Mesendoderm (in vitro differentiated cells): ENCODE measurements around the gene SRRD.

ENCODE experiments used
- DNase-seq: peaks from one replicate; pipeline ENCODE4 v3.0.0; 2013
- H2AK5ac ChIP-seq: 2 replicates; pipeline ENCODE4 v1.6.1; 2013; ENCODE audit warnings: low read length, inconsistent platforms
- H2BK120ac ChIP-seq: 2 replicates; pipeline ENCODE4 v1.6.1; 2013; ENCODE audit warnings: low read depth, mild to moderate bottlenecking, low read length, moderate library complexity, mixed read lengths
- H2BK15ac ChIP-seq: replicated peaks from 2 replicates; pipeline ENCODE4 v1.6.1; 2013; ENCODE audit warnings: low read depth, mild to moderate bottlenecking, moderate library complexity
- H2BK5ac ChIP-seq: 2 replicates; pipeline ENCODE4 v1.6.1; 2013; ENCODE audit warnings: low read length, inconsistent platforms
- H3K18ac ChIP-seq: 2 replicates; pipeline ENCODE4 v1.6.1; 2013; ENCODE audit warnings: mild to moderate bottlenecking, low read length, mixed read lengths
- H3K23ac ChIP-seq: one replicate; pipeline ENCODE4 v1.6.1; 2013; ENCODE audit warnings: low read length
- H3K27ac ChIP-seq: 2 replicates; pipeline ENCODE4 v1.5.1; 2013; ENCODE audit warnings: low read depth, mild to moderate bottlenecking, inconsistent platforms, low read length, moderate library complexity
- H3K27me3 ChIP-seq: 2 replicates; pipeline ENCODE4 v1.6.1; 2013; ENCODE audit warnings: low read length, control low read depth, mild to moderate bottlenecking, inconsistent platforms; ENCODE audit not compliant: insufficient read depth, poor library complexity
- H3K36me3 ChIP-seq: 2 replicates; pipeline ENCODE4 v1.6.1; 2013; ENCODE audit warnings: low read length, inconsistent platforms; ENCODE audit not compliant: control insufficient read depth, insufficient read depth
- H3K4ac ChIP-seq: one replicate; pipeline ENCODE4 v1.6.1; 2013; ENCODE audit warnings: low read depth, mild to moderate bottlenecking, low read length, moderate library complexity
- H3K4me1 ChIP-seq: 2 replicates; pipeline ENCODE4 v1.6.1; 2013; ENCODE audit warnings: low read depth, low read length, inconsistent platforms; ENCODE audit not compliant: control insufficient read depth
- H3K4me2 ChIP-seq: 2 replicates; pipeline ENCODE4 v1.6.1; 2013; ENCODE audit warnings: low read length
- H3K4me3 ChIP-seq: 2 replicates; pipeline ENCODE4 v1.5.1; 2013; ENCODE audit warnings: mild to moderate bottlenecking, low read length
- H3K56ac ChIP-seq: one replicate; pipeline ENCODE4 v1.6.1; 2013; ENCODE audit warnings: low read length
- H3K79me1 ChIP-seq: 2 replicates; pipeline ENCODE4 v1.6.1; 2013; ENCODE audit warnings: low read length, inconsistent platforms
- H3K79me2 ChIP-seq: 2 replicates; pipeline ENCODE4 v1.6.1; 2013; ENCODE audit warnings: mild to moderate bottlenecking, low read length; ENCODE audit not compliant: control insufficient read depth, insufficient read depth
- H3K9ac ChIP-seq: 2 replicates; pipeline ENCODE4 v1.6.1; 2013; ENCODE audit warnings: low read length, inconsistent platforms
- H4K5ac ChIP-seq: one replicate; pipeline ENCODE4 v1.6.1; 2013; ENCODE audit warnings: low read length
- H4K8ac ChIP-seq: one replicate; pipeline ENCODE4 v1.6.1; 2013; ENCODE audit warnings: low read depth, mild to moderate bottlenecking, control low read depth, low read length, moderate library complexity
- WGBS: extraction: QIAGEN DNeasy Blood & Tissue Kit; methylation state at CpG from one replicate; pipeline ENCODE4 v1.1.7; 2013; ENCODE audit warnings: low lambda C conversion rate, missing lambda C conversion rate; ENCODE audit not compliant: insufficient coverage; ENCODE audit errors: extremely low coverage; 5-methylcytosine and 5-hydroxymethylcytosine counted together

SRRD gene

GRCh38 chr22:26522592-26522991 lies 38.9 kb downstream of the SRRD start:
- Histone ChIP-seq H3K4me2 (no peak overlapping the region), H4K8ac (no peak overlapping the region), H3K9ac (no peak overlapping the region), H2AK5ac (no peak overlapping the region), H4K5ac (no peak overlapping the region), H3K79me1 (no peaks in the 10 kb centered on the region), H2BK120ac (no peak overlapping the region), H2BK5ac (no peak overlapping the region), H3K4ac (no peak overlapping the region), H3K4me1 (no peaks in the 10 kb centered on the region), H3K79me2 (no peaks in the 10 kb centered on the region), H3K56ac (no peak overlapping the region), H3K27ac (no peak overlapping the region), H2BK15ac (no peak overlapping the region), H3K18ac (no peak overlapping the region), H3K36me3 (peaks cover 9% of the 10 kb centered on the region), H3K23ac (no peak overlapping the region), H3K4me3 (no peak overlapping the region), H3K27me3 (no peaks in the 10 kb centered on the region)
- DNase-seq = no peak
- WGBS = no CpG with 5 or more reads among the region's 4 CpGs

GRCh38 chr22:26524870-26525269 lies 41.2 kb downstream of the SRRD start:
- Histone ChIP-seq H3K4ac (no peak overlapping the region), H3K23ac (no peak overlapping the region), H2BK120ac (no peak overlapping the region), H2BK5ac (no peak overlapping the region), H3K4me3 (no peak overlapping the region), H3K36me3 (peaks cover 21% of the 10 kb centered on the region), H2AK5ac (no peak overlapping the region), H3K4me2 (no peak overlapping the region), H3K79me1 (no peaks in the 10 kb centered on the region), H2BK15ac (no peak overlapping the region), H4K5ac (no peak overlapping the region), H3K27me3 (no peaks in the 10 kb centered on the region), H4K8ac (no peak overlapping the region), H3K79me2 (no peaks in the 10 kb centered on the region), H3K9ac (no peak overlapping the region), H3K56ac (no peak overlapping the region), H3K18ac (no peak overlapping the region), H3K4me1 (no peaks in the 10 kb centered on the region), H3K27ac (no peak overlapping the region)
- no CpG with 5 or more reads among the region's 4 CpGs for WGBS
- no peak for DNase-seq

GRCh38 chr22:26525946-26526564 lies 42.4 kb downstream of the SRRD start:
- Histone ChIP-seq H3K27me3 (no peaks in the 10 kb centered on the region), H2BK120ac (no peak overlapping the region), H3K9ac (no peak overlapping the region), H3K23ac (no peak overlapping the region), H2AK5ac (no peak overlapping the region), H3K18ac (no peak overlapping the region), H3K4me2 (no peak overlapping the region), H2BK15ac (no peak overlapping the region), H3K56ac (no peak overlapping the region), H3K36me3 (peaks cover 23% of the 10 kb centered on the region), H3K4ac (no peak overlapping the region), H4K5ac (no peak overlapping the region), H2BK5ac (no peak overlapping the region), H3K79me1 (no peaks in the 10 kb centered on the region), H3K27ac (no peak overlapping the region), H4K8ac (no peak overlapping the region), H3K4me3 (no peak overlapping the region), H3K79me2 (no peaks in the 10 kb centered on the region), H3K4me1 (no peaks in the 10 kb centered on the region)
- no peak for DNase-seq
- no CpG with 5 or more reads among the region's 7 CpGs for WGBS

- H3K36me3 ChIP-seq = peaks cover 27% of the 10 kb centered on the region
- H2BK15ac ChIP-seq = no peak overlapping the region
- H3K79me1 ChIP-seq = no peaks in the 10 kb centered on the region
- H3K23ac ChIP-seq = no peak overlapping the region
- H2BK5ac ChIP-seq = no peak overlapping the region
- no peak overlapping the region for H3K27ac ChIP-seq
- no CpG with 5 or more reads among the region's 3 CpGs for WGBS
- no peak overlapping the region for H3K9ac ChIP-seq
- H3K4ac ChIP-seq = no peak overlapping the region
- no peaks in the 10 kb centered on the region for H3K79me2 ChIP-seq
- no peaks in the 10 kb centered on the region for H3K4me1 ChIP-seq
- no peak overlapping the region for H3K4me2 ChIP-seq
- H4K5ac ChIP-seq = no peak overlapping the region
- H3K18ac ChIP-seq = no peak overlapping the region
- H3K27me3 ChIP-seq = no peaks in the 10 kb centered on the region
- no peak for DNase-seq
- no peak overlapping the region for H3K56ac ChIP-seq
- no peak overlapping the region for H2BK120ac ChIP-seq
- H4K8ac ChIP-seq = no peak overlapping the region
- H2AK5ac ChIP-seq = no peak overlapping the region
- H3K4me3 ChIP-seq = no peak overlapping the region
Measured at GRCh38 chr22:26527167-26527566, 43.5 kb downstream of the SRRD start.

GRCh38 chr22:26527574-26528465 lies 44.1 kb downstream of the SRRD start:
- Histone ChIP-seq H3K36me3 (peaks cover 27% of the 10 kb centered on the region), H2BK5ac (no peak overlapping the region), H2BK120ac (no peak overlapping the region), H4K5ac (no peak overlapping the region), H3K27ac (no peak overlapping the region), H3K23ac (no peak overlapping the region), H3K56ac (no peak overlapping the region), H4K8ac (no peak overlapping the region), H3K4me1 (no peaks in the 10 kb centered on the region), H2AK5ac (no peak overlapping the region), H3K4me3 (no peak overlapping the region), H2BK15ac (no peak overlapping the region), H3K4ac (no peak overlapping the region), H3K9ac (no peak overlapping the region), H3K18ac (no peak overlapping the region), H3K79me2 (no peaks in the 10 kb centered on the region), H3K27me3 (no peaks in the 10 kb centered on the region), H3K4me2 (no peak overlapping the region), H3K79me1 (no peaks in the 10 kb centered on the region)
- no CpG with 5 or more reads among the region's 15 CpGs for WGBS
- DNase-seq = no peak
